ENCODE results near the gene CCNG1. TPM values are rescaled to one million over a fixed set of nuclear protein-coding genes. Genes with fewer than 3 reads are reported as not detected.

CCNG1 gene
- total and polyA plus RNA-seq, 11 donors: 45.5 to 109 (median 77.0) TPM

GRCh38 chr5:163489745-163490075, 52.3 kb downstream of the CCNG1 start:
- no peak for TF ChIP-seq POLR2A (IDR thresholded peaks at IDR 0.05)
- no peak for TF ChIP-seq CTCF (IDR thresholded peaks at IDR 0.05)
- no peaks in the 10 kb centered on the region for H3K27me3 ChIP-seq
- ATAC-seq (no peak), DNase-seq (no peak)
- no peaks in the 10 kb centered on the region for H3K4me1 ChIP-seq
- H3K9me3 ChIP-seq: no peaks in the 10 kb centered on the region
- H3K4me3 ChIP-seq: no peak overlapping the region
- H3K27ac ChIP-seq: no peak overlapping the region
- intact Hi-C loops (cut with DNase I): loop anchor here in 1 of 10 donors (10.0 kb wide), 1 partner anchor 45 kb away; no protein-coding TSS in a partner anchor
- 85 to 98% (median 92%) methylated on average over 3 of the region's 3 CpGs for WGBS, 4 donors
- H3K36me3 ChIP-seq: peaks cover 0 to 12% (median 0%) of the 10 kb centered on the region in 9 donors

Other genes with a start within 250 kb of the CCNG1 start
- gene NUDCD2, start 22.5 kb downstream of the CCNG1 start, total RNA-seq: 10 to 100 TPM in 7 of 9 donors, 1 to 10 TPM in 2; 1.6 to 17.1 (median 13.4) TPM
- gene NUDCD2, start 22.5 kb downstream of the CCNG1 start, polyA plus RNA-seq: 1 to 10 TPM; 3.8 to 5.7 TPM
- gene HMMR, start 23.0 kb downstream of the CCNG1 start, total RNA-seq: 1 to 10 TPM in 5 of 9 donors, under 1 TPM in 3, not detected in 1; 0.47 to 6.6 (median 1.3) TPM
- under 1 TPM; 0.15 to 0.50 TPM for gene HMMR, start 23.0 kb downstream of the CCNG1 start, polyA plus RNA-seq
- gene MAT2B, start 68.0 kb downstream of the CCNG1 start, total RNA-seq: 10 to 100 TPM; 46.3 to 61.6 (median 59.3) TPM
- gene MAT2B, start 68.0 kb downstream of the CCNG1 start, polyA plus RNA-seq: 10 to 100 TPM; 33.8 to 53.4 TPM